K562 (cell line): ENCODE results near the gene TBXAS1. TPM values are rescaled to one million over a fixed set of nuclear protein-coding genes. Genes with fewer than 3 reads are reported as not detected.
A peak's percentile ranks its signal among the peaks of the same experiment; 100 is the strongest.

ENCODE experiments used
- ARHGAP35 ChIP-seq: fragments of 450-650 bp; IDR thresholded peaks from 2 replicates; pipeline ENCODE4 v1.6.1; 2018; ENCODE audit not compliant: partially characterized antibody
- ATF6 ChIP-seq: sonication (generic); formaldehyde crosslinking; IDR thresholded peaks from 2 replicates; pipeline ENCODE4 v1.4.0; 2020; ENCODE audit warnings: mild to moderate bottlenecking, missing genetic modification reagents
- CHAMP1 ChIP-seq: fragments of 450-650 bp; IDR thresholded peaks from 2 replicates; pipeline ENCODE4 v1.6.1; 2016; ENCODE audit warnings: mild to moderate bottlenecking
- E2F6 ChIP-seq, 2 experiments: IDR thresholded peaks; 2 replicates each; pipeline ENCODE4 v1.6.1; 2011; ENCODE audit warnings: borderline replicate concordance in 1 of 2, control low read depth in 1 of 2, low read depth in 1 of 2, low read length in 1 of 2, mild to moderate bottlenecking in 1 of 2, mixed read lengths in 1 of 2, moderate library complexity in 1 of 2; ENCODE audit not compliant: insufficient read depth in 1 of 2, insufficient read length in 1 of 2, poor library complexity in 1 of 2, severe bottlenecking in 1 of 2; ENCODE audit errors: extremely low read depth in 1 of 2
- ELF1 ChIP-seq: fragments of 200-800 bp; sonication (Bioruptor generic); IDR thresholded peaks from 2 replicates; pipeline ENCODE4 v1.6.1; 2016; ENCODE audit warnings: missing genetic modification characterization, missing compliant biosample characterization
- KHSRP ChIP-seq: fragments of 450-650 bp; IDR thresholded peaks from 2 replicates; pipeline ENCODE4 v1.6.1; 2017
- MAZ ChIP-seq, 2 experiments: fragments of 450-650 bp in 1 of 2; sonication (generic) in 1 of 2; formaldehyde crosslinking; IDR thresholded peaks in 1 of 2; conservative IDR thresholded peaks in 1 of 2; 2 replicates each; pipeline versions ENCODE4 v1.4.0 to v1.5.0; 2020; ENCODE audit warnings: mild to moderate bottlenecking in 1 of 2, missing genetic modification reagents in 1 of 2
- NFE2L1 ChIP-seq: fragments of 450-650 bp; IDR thresholded peaks from 2 replicates; pipeline ENCODE4 v1.6.1; 2016; ENCODE audit warnings: missing genetic modification characterization, low read depth, mild to moderate bottlenecking, missing compliant biosample characterization, moderate library complexity, borderline replicate concordance
- POLR3G ChIP-seq: IDR thresholded peaks from 2 replicates; pipeline ENCODE4 v1.6.1; 2011; ENCODE audit not compliant: insufficient read length, insufficient replicate concordance; ENCODE audit errors: extremely low read depth
- PURB ChIP-seq: sonication (generic); formaldehyde crosslinking; IDR thresholded peaks from 2 replicates; pipeline ENCODE4 v1.9.0; 2021; ENCODE audit warnings: low read depth, mild to moderate bottlenecking, missing genetic modification reagents
- RNF2 ChIP-seq: sonication (generic); IDR thresholded peaks from 2 replicates; pipeline ENCODE4 v1.6.1; 2016
- SFPQ ChIP-seq: fragments of 200-400 bp; formaldehyde crosslinking; IDR thresholded peaks from 2 replicates; pipeline ENCODE4 v1.6.1; 2017; ENCODE audit warnings: mild to moderate bottlenecking, low read depth, low read length, moderate library complexity
- SIRT6 ChIP-seq: IDR thresholded peaks from one replicate; pipeline ENCODE4 v1.6.1; 2012; ENCODE audit warnings: low read depth, mild to moderate bottlenecking, control low read depth, inconsistent platforms, low read length, moderate library complexity
- SMARCA4 ChIP-seq: fragments of 450-650 bp; IDR thresholded peaks from 2 replicates; pipeline ENCODE4 v1.6.1; 2016
- SMARCC2 ChIP-seq: fragments of 450-650 bp; IDR thresholded peaks from 2 replicates; pipeline ENCODE4 v1.6.1; 2017; ENCODE audit warnings: antibody characterized with exemption, moderate library complexity, mild to moderate bottlenecking, low read depth
- TBP ChIP-seq: optimal IDR thresholded peaks from 2 replicates; pipeline ENCODE3; 2011; ENCODE audit warnings: low read depth, low read length, improper control_type of control experiment
- TRIM24 ChIP-seq, 2 experiments: fragments of 450-650 bp; IDR thresholded peaks; 2 replicates each; pipeline ENCODE4 v1.6.1; 2016
- ZC3H4 ChIP-seq: sonication (generic); formaldehyde crosslinking; IDR thresholded peaks from 2 replicates; pipeline ENCODE4 v1.9.0; 2021; ENCODE audit warnings: missing genetic modification reagents, borderline replicate concordance
- ZKSCAN3 ChIP-seq: fragments of 250-450 bp; sonication (Bioruptor Pico); IDR thresholded peaks from 2 replicates; pipeline ENCODE4 v1.4.0; 2020
- ZNF146 ChIP-seq: IDR thresholded peaks from one replicate; pipeline ENCODE4 v1.6.1; 2018; ENCODE audit warnings: missing compliant biosample characterization; ENCODE audit not compliant: unreplicated experiment
- ZNF23 ChIP-seq: fragments of 250-450 bp; sonication (Bioruptor Pico); IDR thresholded peaks from 2 replicates; pipeline ENCODE4 v1.4.0; 2020; ENCODE audit warnings: mild to moderate bottlenecking
- polyA plus RNA-seq, 8 experiments: library from polyadenylated mRNA; depleted of rRNA in 4 of 8; stranded (reverse) in 5 of 8; unstranded in 3 of 8; fragments of >200 nt; fragmentation: Nextera tagmentation in 2 of 8; fragmentation: Illumina TruSeq in 1 of 8; extraction: Ambion mirVana in 2 of 8; extraction: Trizol in 1 of 8; gene quantifications; 2 replicates each; pipeline versions ENCODE4 v1.2.1 to v1.2.3, GENCODE V29; 2011 to 2014; ENCODE audit warnings: inconsistent platforms in 1 of 8, missing spikeins in 1 of 8
- total RNA-seq, 7 experiments: library from RNA; depleted of rRNA in 6 of 7; stranded (reverse); fragments of >200 nt in 6 of 7; fragmentation: Illumina TruSeq in 2 of 7; extraction: Trizol in 2 of 7; gene quantifications; 2 replicates each; pipeline versions ENCODE4 v1.2.1 to v1.2.3, GENCODE V29; 2011 to 2021; ENCODE audit warnings: low replicate concordance in 1 of 7

Gene TBXAS1
- total and polyA plus RNA-seq, 9 of the 15 experiments (the other 6 are each of a cell fraction or from before 2014, with no cell fraction given): 1.1 to 8.3 (median 1.9) TPM

- TF ChIP-seq SMARCC2 (no peak), ATF6 (0 out of 2 replicates have a peak, but pooled peaks have one; percentile 27), CHAMP1 (no peak), ARHGAP35 (no peak), MAZ (CRISPR knock-in tag; conservative IDR thresholded peaks at IDR 0.05 in 1 of 2, IDR thresholded peaks at IDR 0.05 in 1 of 2) (0 out of 4 replicates have a peak, but pooled peaks of 1 of the 2 experiments have one; percentile 21), KHSRP (no peak), SIRT6 (no peak), TBP (no peak), ZNF146 (no peak), ELF1 (tag) (no peak), ZNF23 (CRISPR knock-in tag) (no peak), ZKSCAN3 (CRISPR knock-in tag) (no peak), NFE2L1 (tag) (no peak), ZC3H4 (CRISPR knock-in tag) (no peak), TRIM24 (IDR thresholded peaks at IDR 0.05) (0 out of 4 replicates have a peak, but pooled peaks of 1 of the 2 experiments have one; percentile 30), E2F6 (IDR thresholded peaks at IDR 0.05; ENCODE audit: borderline replicate concordance in 1 of 2, extremely low read depth in 1 of 2, insufficient read depth in 1 of 2, insufficient read length in 1 of 2, low read depth in 1 of 2, low read length in 1 of 2, poor library complexity in 1 of 2, severe bottlenecking in 1 of 2) (peak in 1 of 2 experiments; percentile 23), SMARCA4 (no peak), POLR3G (no peak), RNF2 (peak; percentile 46; the same call in 1 of the 2 replicates), SFPQ (no peak), PURB (no peak)
Measured at GRCh38 chr7:139855498-139856270, 26.6 kb downstream of the TBXAS1 start (continued).
